Uterus (tissue), 4 donors: ENCODE measurements around the gene DPPA5. TPM values are rescaled to one million over a fixed set of nuclear protein-coding genes. Genes with fewer than 3 reads are reported as not detected.
"Not testable (repeated sequence)": the region's sequence is repeated elsewhere in the genome, so short reads cannot be mapped to it uniquely, and the experiment has no call there.

Source experiments
- DNase-seq, 2 donors: peaks; one replicate each; pipeline ENCODE4 v3.0.0-alpha.2; 2019 to 2020
- H3K27ac ChIP-seq, 2 donors: fragments of 200-600 bp; sonication (generic); 1 replicate in 1 of 2; 2 replicates in 1 of 2; pipeline ENCODE4 v1.5.1; 2016 to 2018
- H3K27me3 ChIP-seq, 2 donors: fragments of 200-600 bp; sonication (generic); one replicate each; pipeline ENCODE4 v1.5.1; 2018 to 2019; ENCODE audit warnings: control low read depth in 1 of 2
- H3K36me3 ChIP-seq, 2 donors: fragments of 200-600 bp; sonication (generic); one replicate each; pipeline ENCODE4 v1.5.1; 2019; ENCODE audit warnings: control low read depth in 1 of 2
- H3K4me1 ChIP-seq, 2 donors: fragments of 200-600 bp; sonication (generic); one replicate each; pipeline ENCODE4 v1.5.1; 2018 to 2019; ENCODE audit warnings: control low read depth in 1 of 2
- H3K4me3 ChIP-seq, 2 donors: fragments of 200-600 bp; sonication (generic); 1 replicate in 1 of 2; 2 replicates in 1 of 2; pipeline ENCODE4 v1.5.1; 2018 to 2019; ENCODE audit warnings: mild to moderate bottlenecking in 1 of 2
- H3K9me3 ChIP-seq, 2 donors: fragments of 200-600 bp; sonication (generic); one replicate each; pipeline ENCODE4 v1.5.1; 2019; ENCODE audit warnings: control low read depth in 1 of 2
- POLR2A ChIP-seq, 2 donors: fragments of 450-650 bp; IDR thresholded peaks; one replicate each; pipeline ENCODE4 v1.6.1; 2016; ENCODE audit warnings: antibody characterized with exemption in 2 of 2, mild to moderate bottlenecking in 1 of 2, moderate library complexity in 1 of 2
- intact Hi-C: fragments of 100-400 bp; cut with DNase I; formaldehyde crosslinking; loops from one replicate; pipeline ENCODE4 v1.15.1; 2023; ENCODE audit warnings: low total_unique reads
- total RNA-seq, 4 donors: library from RNA; depleted of rRNA in 3 of 4; stranded (reverse); fragments of >200 nt in 3 of 4; gene quantifications; one replicate each; pipeline versions ENCODE4 v1.1.0 to v1.2.4, GENCODE V29; 2014 to 2023
- TF ChIP-seq, protein P1 (sequence below), 4 experiments: fragments of 200-600 bp in 2 of 4; fragments of 450-650 bp in 2 of 4; sonication (generic) in 2 of 4; IDR thresholded peaks; one replicate each; pipeline ENCODE4 v1.5.1; 2016 to 2019; ENCODE audit warnings: antibody characterized with exemption in 4 of 4, mild to moderate bottlenecking in 2 of 4, moderate library complexity in 1 of 4
- donor health status: DM: yes; HTN: yes; CAD: no.

Gene DPPA5
- total RNA-seq, 4 donors from 2014 or later = not detected

DNA sequence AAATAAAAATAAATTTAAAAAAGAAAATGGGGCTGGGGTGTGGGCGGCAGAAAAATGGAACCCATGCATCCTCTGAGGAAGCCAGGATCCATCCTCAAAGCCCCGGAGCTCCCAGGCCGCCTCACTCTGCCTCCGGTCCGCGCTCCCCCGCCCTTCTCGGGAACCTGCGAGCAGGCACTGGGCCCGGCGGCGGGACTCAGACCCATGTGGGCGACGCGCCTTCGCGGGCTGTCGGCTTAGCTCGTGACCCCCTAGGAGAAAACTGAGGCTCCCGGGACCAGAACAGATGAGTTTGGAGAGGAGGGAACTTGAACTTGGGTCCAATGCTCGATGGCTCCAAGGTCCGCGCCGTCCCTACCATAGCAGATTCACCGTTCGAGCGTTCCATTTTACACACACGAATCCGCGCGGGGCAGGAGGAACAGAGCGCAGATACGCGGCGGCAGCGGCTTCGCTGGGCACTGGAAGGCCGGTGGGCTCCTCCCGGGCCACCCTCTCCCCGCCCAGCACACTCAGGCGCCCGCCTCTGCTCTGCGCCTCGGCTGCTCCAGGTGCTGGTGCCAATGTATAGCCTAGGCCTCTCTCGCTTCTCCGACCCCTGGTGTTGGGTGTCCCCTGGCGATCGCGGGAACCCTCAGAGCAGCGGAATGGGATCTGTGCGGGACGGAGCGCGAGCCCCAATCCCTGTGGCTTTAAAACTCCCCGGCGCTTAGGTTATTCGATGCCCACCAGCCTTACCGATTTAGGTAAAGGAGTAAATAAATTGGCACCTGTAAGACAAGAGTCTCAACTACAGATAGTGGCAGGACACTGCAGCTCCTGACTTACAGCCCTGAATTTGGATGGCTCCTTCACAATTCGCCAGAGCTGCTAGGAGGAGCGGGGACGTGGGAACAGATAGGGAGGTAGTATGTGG, 39.2 kb downstream of the DPPA5 start:
- no peak overlapping the region for H3K27ac ChIP-seq
- intact Hi-C loops = no loop called here
- DNase-seq = no peak
- peaks cover 0 to 8% of the 10 kb centered on the region in 2 donors for H3K9me3 ChIP-seq
- no peaks in the 10 kb centered on the region for H3K4me1 ChIP-seq
- H3K27me3 ChIP-seq = peaks cover 0 to 9% of the 10 kb centered on the region in 2 donors
- H3K36me3 ChIP-seq = no peaks in the 10 kb centered on the region
- no peak for TF ChIP-seq POLR2A (IDR thresholded peaks at IDR 0.05)
- TF ChIP-seq, protein P1, sequence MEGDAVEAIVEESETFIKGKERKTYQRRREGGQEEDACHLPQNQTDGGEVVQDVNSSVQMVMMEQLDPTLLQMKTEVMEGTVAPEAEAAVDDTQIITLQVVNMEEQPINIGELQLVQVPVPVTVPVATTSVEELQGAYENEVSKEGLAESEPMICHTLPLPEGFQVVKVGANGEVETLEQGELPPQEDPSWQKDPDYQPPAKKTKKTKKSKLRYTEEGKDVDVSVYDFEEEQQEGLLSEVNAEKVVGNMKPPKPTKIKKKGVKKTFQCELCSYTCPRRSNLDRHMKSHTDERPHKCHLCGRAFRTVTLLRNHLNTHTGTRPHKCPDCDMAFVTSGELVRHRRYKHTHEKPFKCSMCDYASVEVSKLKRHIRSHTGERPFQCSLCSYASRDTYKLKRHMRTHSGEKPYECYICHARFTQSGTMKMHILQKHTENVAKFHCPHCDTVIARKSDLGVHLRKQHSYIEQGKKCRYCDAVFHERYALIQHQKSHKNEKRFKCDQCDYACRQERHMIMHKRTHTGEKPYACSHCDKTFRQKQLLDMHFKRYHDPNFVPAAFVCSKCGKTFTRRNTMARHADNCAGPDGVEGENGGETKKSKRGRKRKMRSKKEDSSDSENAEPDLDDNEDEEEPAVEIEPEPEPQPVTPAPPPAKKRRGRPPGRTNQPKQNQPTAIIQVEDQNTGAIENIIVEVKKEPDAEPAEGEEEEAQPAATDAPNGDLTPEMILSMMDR (IDR thresholded peaks at IDR 0.05) = no peak
- H3K4me3 ChIP-seq = no peak overlapping the region

DNA sequence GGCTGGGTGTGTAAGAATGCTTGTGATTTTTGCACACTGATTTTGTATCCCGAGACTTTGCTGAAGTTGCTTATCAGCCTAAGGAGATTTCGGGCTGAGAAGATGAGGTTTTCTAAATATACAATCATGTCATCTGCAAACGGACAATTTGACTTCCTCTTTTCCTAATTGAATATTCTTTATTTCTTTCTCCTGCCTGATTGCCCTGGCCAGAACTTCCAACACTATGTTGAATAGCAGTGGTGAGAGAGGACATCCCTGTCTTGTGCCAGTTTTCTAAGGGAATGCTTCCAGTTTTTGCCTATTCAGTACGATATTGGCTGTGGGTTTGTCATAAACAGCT, 43.6 kb downstream of the DPPA5 start:
- H3K4me1 ChIP-seq, H3K27me3 ChIP-seq, H3K9me3 ChIP-seq, DNase-seq, intact Hi-C loops, H3K27ac ChIP-seq, H3K36me3 ChIP-seq: not testable (repeated sequence)
- peak overlapping the region; percentile 60 to 63 for H3K4me3 ChIP-seq

DNA sequence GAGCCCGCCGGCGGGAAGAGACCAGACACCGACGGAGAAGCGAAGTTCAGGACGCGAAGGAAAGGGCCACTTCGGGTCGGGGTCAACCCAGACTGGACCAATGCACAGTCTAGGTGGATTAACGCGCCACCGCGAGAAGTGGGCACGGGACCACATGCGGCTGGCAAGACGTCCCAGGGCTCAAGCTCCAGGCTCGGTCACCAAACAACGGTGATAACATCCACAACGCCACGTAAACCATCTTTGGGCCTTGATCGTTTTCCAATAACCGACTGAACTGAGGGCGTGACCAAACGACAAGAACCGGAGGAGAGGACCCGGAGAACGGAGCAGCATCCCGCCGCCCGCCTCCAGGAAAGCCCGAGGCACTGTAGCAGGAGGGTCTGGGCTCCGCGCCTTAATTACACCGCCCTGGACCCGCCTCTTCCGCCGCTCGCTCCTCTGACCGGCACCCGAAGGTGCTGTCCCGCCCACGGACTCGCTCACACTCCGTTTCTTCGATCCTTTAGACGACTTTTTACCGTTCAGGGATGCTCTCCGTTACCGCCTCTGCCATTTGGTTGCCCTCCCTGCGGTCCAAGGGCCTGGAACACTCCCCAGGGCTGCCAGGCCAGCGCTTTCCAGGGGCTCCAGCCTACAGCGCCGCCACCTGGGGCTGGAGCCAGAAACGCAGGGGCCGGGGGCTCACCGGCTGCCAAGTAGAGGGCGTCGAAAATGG, 44.1 kb downstream of the DPPA5 start:
- Histone ChIP-seq H3K27me3 (peaks cover 0 to 3% of the 10 kb centered on the region in 2 donors), H3K36me3 (no peaks in the 10 kb centered on the region), H3K4me1 (no peaks in the 10 kb centered on the region), H3K27ac (peak overlapping the region; percentile 40 to 62), H3K4me3 (peak overlapping the region; percentile 60 to 63), H3K9me3 (no peaks in the 10 kb centered on the region)
- intact Hi-C loops = no loop called here
- TF ChIP-seq, protein P1 (IDR thresholded peaks at IDR 0.05) = peak in 2 of 4 experiments; percentile 40 to 52
- TF ChIP-seq POLR2A (IDR thresholded peaks at IDR 0.05) = peak in 1 of 2 donors; percentile 33
- DNase-seq = peak; percentile 34 to 54

DNA sequence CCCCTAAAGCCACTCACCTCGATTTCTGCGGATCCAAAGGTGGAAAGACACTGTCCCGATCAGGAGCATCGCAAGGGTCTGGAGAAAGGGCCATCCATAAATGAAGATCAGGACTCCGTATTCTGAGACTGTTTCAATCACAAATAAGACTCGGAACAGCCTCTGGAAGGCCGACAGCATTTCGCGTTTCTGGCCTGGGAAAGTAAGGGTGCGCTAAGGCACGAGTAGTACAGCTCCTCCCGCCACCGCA, 44.6 kb downstream of the DPPA5 start:
- no peaks in the 10 kb centered on the region for H3K36me3 ChIP-seq
- H3K4me1 ChIP-seq = no peaks in the 10 kb centered on the region
- no peaks in the 10 kb centered on the region for H3K27me3 ChIP-seq
- intact Hi-C loops = no loop called here
- peak overlapping the region; percentile 40 to 62 for H3K27ac ChIP-seq
- peak overlapping the region; percentile 60 to 63 for H3K4me3 ChIP-seq
- H3K9me3 ChIP-seq = no peaks in the 10 kb centered on the region
- DNase-seq = no peak
- TF ChIP-seq POLR2A (IDR thresholded peaks at IDR 0.05) = no peak
- TF ChIP-seq, protein P1 (IDR thresholded peaks at IDR 0.05) = no peak

DNA sequence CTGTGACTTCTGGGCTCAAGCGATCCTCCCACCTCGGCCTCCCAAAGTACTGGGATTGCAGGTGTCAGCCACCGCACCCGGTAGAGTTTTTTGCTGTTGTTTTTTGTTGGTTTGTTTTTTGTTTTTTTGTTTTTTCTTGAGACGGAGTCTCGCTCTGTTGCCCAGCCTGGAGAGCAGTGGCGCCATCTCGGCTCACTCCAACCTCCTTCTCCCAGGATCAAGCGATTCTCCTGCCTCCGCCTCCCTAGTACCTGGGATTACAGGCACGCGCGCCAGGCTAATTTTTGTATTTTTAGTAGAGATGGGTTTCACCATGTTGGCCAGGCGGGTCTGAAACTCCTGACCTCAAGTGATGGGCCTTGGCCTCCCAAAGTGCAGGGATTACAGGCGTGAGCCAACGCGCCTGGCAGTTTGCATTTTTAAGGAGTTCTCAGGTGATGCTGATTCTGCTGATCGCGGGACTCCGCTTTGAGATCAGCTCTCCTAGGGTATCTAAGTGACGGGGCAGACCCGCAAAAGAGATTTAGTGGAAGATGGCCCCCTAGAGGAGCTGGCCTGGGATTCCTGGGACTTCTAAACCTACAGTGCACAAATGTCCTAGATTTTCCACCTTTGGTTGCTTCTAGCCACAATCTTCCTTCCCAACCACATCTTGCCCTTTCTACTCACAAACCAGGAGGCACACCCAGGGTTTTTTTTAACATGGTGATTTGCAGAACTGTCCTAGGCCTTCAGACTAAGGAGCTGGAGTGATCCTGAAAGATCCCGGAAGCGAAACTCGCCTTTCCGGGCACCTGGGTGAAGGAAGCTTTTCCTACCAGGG, 45.2 kb downstream of the DPPA5 start:
- no peaks in the 10 kb centered on the region for H3K27me3 ChIP-seq
- H3K27ac ChIP-seq = peak overlapping the region in 1 of 2 donors; percentile 62
- no peaks in the 10 kb centered on the region for H3K4me1 ChIP-seq
- DNase-seq = no peak
- no peak for TF ChIP-seq POLR2A (IDR thresholded peaks at IDR 0.05)
- TF ChIP-seq, protein P1 (IDR thresholded peaks at IDR 0.05) = no peak
- H3K36me3 ChIP-seq = no peaks in the 10 kb centered on the region
- intact Hi-C loops = no loop called here
- no peaks in the 10 kb centered on the region for H3K9me3 ChIP-seq
- peak overlapping the region; percentile 60 to 63 for H3K4me3 ChIP-seq

DNA sequence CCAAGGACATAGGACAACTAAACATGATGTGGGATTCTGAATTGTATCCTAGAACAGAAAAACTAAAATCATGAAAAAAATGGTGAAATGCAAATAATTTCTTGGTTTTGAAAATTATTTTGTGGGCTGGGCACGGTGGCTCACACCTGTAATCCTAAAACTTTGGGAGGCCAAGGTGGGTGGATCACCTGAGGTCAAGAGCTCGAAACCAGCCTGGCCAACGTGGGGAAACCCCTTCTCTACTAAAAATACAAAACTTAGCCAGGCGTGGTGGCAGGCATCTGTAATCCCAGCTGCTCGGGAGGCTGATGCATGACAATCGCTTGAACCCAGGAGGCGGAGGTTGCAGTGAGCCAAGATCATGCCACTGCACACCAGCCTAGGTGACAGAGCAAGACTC, 50.3 kb downstream of the DPPA5 start:
- H3K27ac ChIP-seq, intact Hi-C loops, DNase-seq, H3K4me3 ChIP-seq, H3K4me1 ChIP-seq, H3K36me3 ChIP-seq, H3K27me3 ChIP-seq, H3K9me3 ChIP-seq: not testable (repeated sequence)
